ENCODE data around the gene TLE1.

The TLE1 gene

GRCh38 chr9:81559197-81559596 is 130.2 kb downstream of the TLE1 start:
- H3K4me3 ChIP-seq (ENCODE audit: insufficient read depth, low read depth, low read length, poor library complexity, severe bottlenecking) = no peak overlapping the region
- H3K4me1 ChIP-seq (ENCODE audit: control insufficient read depth, insufficient read depth, low read length, poor library complexity, severe bottlenecking) = no peaks in the 10 kb centered on the region
- H3K27me3 ChIP-seq (replicated peaks; ENCODE audit: control insufficient read depth, insufficient read depth, low read length, poor library complexity, severe bottlenecking) = no peaks in the 10 kb centered on the region
- no peak for DNase-seq
- no peak overlapping the region for H3K27ac ChIP-seq (ENCODE audit: insufficient read depth, low read length, poor library complexity, severe bottlenecking)
- H3K9me3 ChIP-seq (ENCODE audit: control insufficient read depth, low read length) = no peaks in the 10 kb centered on the region
- H3K36me3 ChIP-seq (ENCODE audit: control insufficient read depth, insufficient read depth, low read length) = no peaks in the 10 kb centered on the region

DNA sequence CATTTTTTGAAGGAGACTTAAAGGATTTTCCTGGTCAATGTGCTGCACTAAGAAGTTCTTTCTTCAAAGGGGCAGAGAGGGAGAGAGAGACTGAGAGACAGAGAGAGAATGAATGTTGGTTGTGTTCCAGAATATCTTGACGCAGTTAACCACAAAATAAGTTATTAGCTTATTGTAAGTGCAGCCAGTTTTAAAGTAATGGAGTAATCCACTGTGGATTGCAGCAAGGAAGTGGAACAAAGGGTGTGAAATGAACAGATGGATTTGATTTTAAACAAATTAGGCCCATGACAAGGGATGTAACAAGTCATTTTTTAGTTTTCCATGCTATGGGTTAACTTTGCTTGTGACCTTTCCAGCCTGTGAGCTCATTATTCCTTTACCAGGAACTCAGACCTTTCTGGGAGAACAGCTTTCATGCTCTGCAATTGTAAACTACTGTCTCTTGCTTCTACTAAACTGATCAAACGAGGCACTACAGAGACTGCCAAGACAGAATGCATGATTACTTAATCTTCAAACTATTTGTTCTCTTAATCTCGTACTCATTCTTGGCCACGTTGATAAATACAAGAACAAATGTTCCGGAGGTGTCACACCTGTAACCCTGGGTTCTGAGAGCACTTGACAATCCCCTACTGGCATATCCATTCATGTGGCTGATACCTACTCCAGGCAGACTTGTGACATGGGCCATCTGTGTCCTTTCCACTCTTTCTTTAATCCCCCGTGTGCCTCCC is 131.1 kb downstream of the TLE1 start:
- Histone ChIP-seq H3K36me3 (ENCODE audit: control insufficient read depth, insufficient read depth, low read length) (no peaks in the 10 kb centered on the region), H3K4me3 (ENCODE audit: insufficient read depth, low read depth, low read length, poor library complexity, severe bottlenecking) (no peak overlapping the region), H3K27me3 (replicated peaks; ENCODE audit: control insufficient read depth, insufficient read depth, low read length, poor library complexity, severe bottlenecking) (no peaks in the 10 kb centered on the region), H3K9me3 (ENCODE audit: control insufficient read depth, low read length) (no peaks in the 10 kb centered on the region), H3K27ac (ENCODE audit: insufficient read depth, low read length, poor library complexity, severe bottlenecking) (no peak overlapping the region), H3K4me1 (ENCODE audit: control insufficient read depth, insufficient read depth, low read length, poor library complexity, severe bottlenecking) (no peaks in the 10 kb centered on the region)
- DNase-seq = no peak

DNA sequence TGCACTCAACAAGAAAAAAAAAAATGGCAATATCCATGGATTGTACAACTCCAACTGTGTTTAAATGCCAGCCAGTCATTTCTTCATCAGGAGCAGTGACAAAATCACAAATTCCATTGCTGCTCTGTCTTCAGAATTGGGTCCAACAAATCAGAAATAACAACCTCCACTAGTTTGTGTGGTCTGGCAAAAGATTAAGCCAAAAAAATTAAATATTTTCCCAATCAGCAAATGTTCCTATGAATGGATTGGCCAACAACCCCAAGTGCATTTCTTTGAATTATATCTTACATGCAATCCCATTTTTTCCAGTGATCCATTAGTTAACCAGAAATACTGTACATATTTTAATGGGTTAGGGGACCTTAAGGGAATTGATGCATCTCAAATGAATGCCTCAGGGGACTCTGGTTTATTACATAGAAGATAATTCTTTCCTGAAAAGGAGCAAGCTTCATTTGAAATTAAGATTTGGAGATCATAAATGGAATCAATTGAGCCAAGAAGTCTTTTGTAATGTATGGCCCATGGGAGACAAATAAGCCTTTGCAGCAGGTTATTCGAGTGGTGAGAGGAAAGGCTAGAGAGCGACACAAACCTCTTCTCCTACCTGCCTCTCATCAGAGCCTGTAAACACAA is 131.8 kb downstream of the TLE1 start:
- Histone ChIP-seq H3K4me1 (ENCODE audit: control insufficient read depth, insufficient read depth, low read length, poor library complexity, severe bottlenecking) (no peaks in the 10 kb centered on the region), H3K36me3 (ENCODE audit: control insufficient read depth, insufficient read depth, low read length) (no peaks in the 10 kb centered on the region), H3K27me3 (replicated peaks; ENCODE audit: control insufficient read depth, insufficient read depth, low read length, poor library complexity, severe bottlenecking) (no peaks in the 10 kb centered on the region), H3K4me3 (ENCODE audit: insufficient read depth, low read depth, low read length, poor library complexity, severe bottlenecking) (no peak overlapping the region), H3K27ac (ENCODE audit: insufficient read depth, low read length, poor library complexity, severe bottlenecking) (no peak overlapping the region), H3K9me3 (ENCODE audit: control insufficient read depth, low read length) (no peaks in the 10 kb centered on the region)
- no peak for DNase-seq

DNA sequence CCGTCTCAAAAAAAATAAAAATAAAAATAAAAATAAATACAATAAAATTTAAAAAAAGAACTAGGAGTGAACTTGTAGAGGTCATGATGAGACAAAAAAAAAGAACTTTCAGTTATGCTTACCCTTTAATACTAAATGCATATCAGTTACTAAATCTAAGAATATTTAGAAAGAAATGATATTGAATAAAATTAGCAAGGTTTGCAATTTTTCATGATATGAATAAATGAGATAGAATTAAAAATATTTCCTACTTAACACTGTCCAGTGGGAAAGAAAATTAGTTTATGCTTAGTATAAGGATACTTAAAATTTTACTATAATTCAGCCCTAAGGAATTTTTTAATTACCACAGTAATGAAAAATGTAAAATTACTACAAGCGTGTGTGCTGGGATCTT is 132.4 kb downstream of the TLE1 start:
- no peaks in the 10 kb centered on the region for H3K9me3 ChIP-seq (ENCODE audit: control insufficient read depth, low read length)
- H3K4me3 ChIP-seq (ENCODE audit: insufficient read depth, low read depth, low read length, poor library complexity, severe bottlenecking) = no peak overlapping the region
- no peaks in the 10 kb centered on the region for H3K4me1 ChIP-seq (ENCODE audit: control insufficient read depth, insufficient read depth, low read length, poor library complexity, severe bottlenecking)
- H3K27me3 ChIP-seq (replicated peaks; ENCODE audit: control insufficient read depth, insufficient read depth, low read length, poor library complexity, severe bottlenecking) = no peaks in the 10 kb centered on the region
- no peak for DNase-seq
- H3K36me3 ChIP-seq (ENCODE audit: control insufficient read depth, insufficient read depth, low read length) = no peaks in the 10 kb centered on the region
- no peak overlapping the region for H3K27ac ChIP-seq (ENCODE audit: insufficient read depth, low read length, poor library complexity, severe bottlenecking)

GRCh38 chr9:81552581-81552991 is 136.8 kb downstream of the TLE1 start:
- no peaks in the 10 kb centered on the region for H3K36me3 ChIP-seq (ENCODE audit: control insufficient read depth, insufficient read depth, low read length)
- H3K4me3 ChIP-seq (ENCODE audit: insufficient read depth, low read depth, low read length, poor library complexity, severe bottlenecking) = no peak overlapping the region
- no peaks in the 10 kb centered on the region for H3K9me3 ChIP-seq (ENCODE audit: control insufficient read depth, low read length)
- H3K27ac ChIP-seq (ENCODE audit: insufficient read depth, low read length, poor library complexity, severe bottlenecking) = no peak overlapping the region
- no peak for DNase-seq
- no peaks in the 10 kb centered on the region for H3K27me3 ChIP-seq (replicated peaks; ENCODE audit: control insufficient read depth, insufficient read depth, low read length, poor library complexity, severe bottlenecking)
- H3K4me1 ChIP-seq (ENCODE audit: control insufficient read depth, insufficient read depth, low read length, poor library complexity, severe bottlenecking) = no peaks in the 10 kb centered on the region

GRCh38 chr9:81550207-81550583 is 139.2 kb downstream of the TLE1 start:
- H3K4me1 ChIP-seq (ENCODE audit: control insufficient read depth, insufficient read depth, low read length, poor library complexity, severe bottlenecking) = no peaks in the 10 kb centered on the region
- H3K27me3 ChIP-seq (replicated peaks; ENCODE audit: control insufficient read depth, insufficient read depth, low read length, poor library complexity, severe bottlenecking) = no peaks in the 10 kb centered on the region
- H3K27ac ChIP-seq (ENCODE audit: insufficient read depth, low read length, poor library complexity, severe bottlenecking) = no peak overlapping the region
- no peak for DNase-seq
- no peak overlapping the region for H3K4me3 ChIP-seq (ENCODE audit: insufficient read depth, low read depth, low read length, poor library complexity, severe bottlenecking)
- H3K36me3 ChIP-seq (ENCODE audit: control insufficient read depth, insufficient read depth, low read length) = no peaks in the 10 kb centered on the region
- H3K9me3 ChIP-seq (ENCODE audit: control insufficient read depth, low read length) = no peaks in the 10 kb centered on the region

- Histone ChIP-seq H3K27me3 (replicated peaks; ENCODE audit: control insufficient read depth, insufficient read depth, low read length, poor library complexity, severe bottlenecking) (no peaks in the 10 kb centered on the region), H3K36me3 (ENCODE audit: control insufficient read depth, insufficient read depth, low read length) (no peaks in the 10 kb centered on the region), H3K4me3 (ENCODE audit: insufficient read depth, low read depth, low read length, poor library complexity, severe bottlenecking) (no peak overlapping the region), H3K9me3 (ENCODE audit: control insufficient read depth, low read length) (no peaks in the 10 kb centered on the region), H3K4me1 (ENCODE audit: control insufficient read depth, insufficient read depth, low read length, poor library complexity, severe bottlenecking) (no peaks in the 10 kb centered on the region), H3K27ac (ENCODE audit: insufficient read depth, low read length, poor library complexity, severe bottlenecking) (no peak overlapping the region)
- DNase-seq = no peak
Measured at GRCh38 chr9:81549500-81550206, 139.7 kb downstream of the TLE1 start.

- no peak overlapping the region for H3K27ac ChIP-seq (ENCODE audit: insufficient read depth, low read length, poor library complexity, severe bottlenecking)
- no peaks in the 10 kb centered on the region for H3K4me1 ChIP-seq (ENCODE audit: control insufficient read depth, insufficient read depth, low read length, poor library complexity, severe bottlenecking)
- no peaks in the 10 kb centered on the region for H3K36me3 ChIP-seq (ENCODE audit: control insufficient read depth, insufficient read depth, low read length)
- DNase-seq = no peak
- no peaks in the 10 kb centered on the region for H3K9me3 ChIP-seq (ENCODE audit: control insufficient read depth, low read length)
- H3K27me3 ChIP-seq (replicated peaks; ENCODE audit: control insufficient read depth, insufficient read depth, low read length, poor library complexity, severe bottlenecking) = no peaks in the 10 kb centered on the region
- no peak overlapping the region for H3K4me3 ChIP-seq (ENCODE audit: insufficient read depth, low read depth, low read length, poor library complexity, severe bottlenecking)
Measured at GRCh38 chr9:81548911-81549310, 140.4 kb downstream of the TLE1 start.

GRCh38 chr9:81546489-81546888 is 142.9 kb downstream of the TLE1 start:
- DNase-seq = no peak
- no peaks in the 10 kb centered on the region for H3K9me3 ChIP-seq (ENCODE audit: control insufficient read depth, low read length)
- H3K27ac ChIP-seq (ENCODE audit: insufficient read depth, low read length, poor library complexity, severe bottlenecking) = no peak overlapping the region
- no peaks in the 10 kb centered on the region for H3K4me1 ChIP-seq (ENCODE audit: control insufficient read depth, insufficient read depth, low read length, poor library complexity, severe bottlenecking)
- no peak overlapping the region for H3K4me3 ChIP-seq (ENCODE audit: insufficient read depth, low read depth, low read length, poor library complexity, severe bottlenecking)
- no peaks in the 10 kb centered on the region for H3K27me3 ChIP-seq (replicated peaks; ENCODE audit: control insufficient read depth, insufficient read depth, low read length, poor library complexity, severe bottlenecking)
- no peaks in the 10 kb centered on the region for H3K36me3 ChIP-seq (ENCODE audit: control insufficient read depth, insufficient read depth, low read length)

DNA sequence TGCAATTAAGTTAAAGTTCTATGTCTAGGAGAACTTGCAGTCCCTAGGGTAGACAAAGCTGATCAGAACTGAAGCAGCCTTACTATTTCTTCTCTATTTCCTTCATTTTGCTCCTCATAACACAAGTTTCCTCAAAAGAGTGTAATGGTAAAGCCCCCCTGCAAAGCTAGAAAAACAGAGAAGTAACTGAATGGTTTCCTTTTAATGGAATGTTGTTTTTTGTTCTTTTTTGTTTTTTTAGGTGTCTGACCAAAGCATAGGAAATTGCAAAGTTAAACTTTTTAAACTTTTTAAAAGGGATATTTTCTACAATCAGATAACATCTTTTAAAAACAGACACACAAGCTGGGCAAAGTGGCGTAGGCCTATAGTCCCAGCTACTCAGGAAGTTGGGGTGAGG is 145.7 kb downstream of the TLE1 start:
- no peaks in the 10 kb centered on the region for H3K4me1 ChIP-seq (ENCODE audit: control insufficient read depth, insufficient read depth, low read length, poor library complexity, severe bottlenecking)
- no peak for DNase-seq
- H3K36me3 ChIP-seq (ENCODE audit: control insufficient read depth, insufficient read depth, low read length) = no peaks in the 10 kb centered on the region
- H3K27me3 ChIP-seq (replicated peaks; ENCODE audit: control insufficient read depth, insufficient read depth, low read length, poor library complexity, severe bottlenecking) = no peaks in the 10 kb centered on the region
- no peaks in the 10 kb centered on the region for H3K9me3 ChIP-seq (ENCODE audit: control insufficient read depth, low read length)
- H3K27ac ChIP-seq (ENCODE audit: insufficient read depth, low read length, poor library complexity, severe bottlenecking) = no peak overlapping the region
- H3K4me3 ChIP-seq (ENCODE audit: insufficient read depth, low read depth, low read length, poor library complexity, severe bottlenecking) = no peak overlapping the region

Measured in effector memory CD4-positive, alpha-beta T cell (primary cell).